ENCODE data around the gene EEF1AKMT4.
A peak's percentile ranks its signal among the peaks of the same experiment; 100 is the strongest.

The EEF1AKMT4 gene

GRCh38 chr3:184250167-184250828, 826 bp downstream of the EEF1AKMT4 start:
- Histone ChIP-seq H3K4me2 (ENCODE audit: low read length) (peak overlapping the region; percentile 100), H3K9me3 (replicated peaks; ENCODE audit: low read length) (no peaks in the 10 kb centered on the region), H3K9ac (ENCODE audit: low read depth, low read length) (peak overlapping the region; percentile 80), H3K36me3 (ENCODE audit: insufficient read depth, low read length) (peaks cover 4% of the 10 kb centered on the region), H3K4me1 (ENCODE audit: control insufficient read depth, insufficient read depth, low read length) (peaks cover 3% of the 10 kb centered on the region), H3K27me3 (ENCODE audit: control insufficient read depth, insufficient read depth, low read length) (no peaks in the 10 kb centered on the region), H3K4me3 (ENCODE audit: low read length) (peak overlapping the region; percentile 99)

DNA sequence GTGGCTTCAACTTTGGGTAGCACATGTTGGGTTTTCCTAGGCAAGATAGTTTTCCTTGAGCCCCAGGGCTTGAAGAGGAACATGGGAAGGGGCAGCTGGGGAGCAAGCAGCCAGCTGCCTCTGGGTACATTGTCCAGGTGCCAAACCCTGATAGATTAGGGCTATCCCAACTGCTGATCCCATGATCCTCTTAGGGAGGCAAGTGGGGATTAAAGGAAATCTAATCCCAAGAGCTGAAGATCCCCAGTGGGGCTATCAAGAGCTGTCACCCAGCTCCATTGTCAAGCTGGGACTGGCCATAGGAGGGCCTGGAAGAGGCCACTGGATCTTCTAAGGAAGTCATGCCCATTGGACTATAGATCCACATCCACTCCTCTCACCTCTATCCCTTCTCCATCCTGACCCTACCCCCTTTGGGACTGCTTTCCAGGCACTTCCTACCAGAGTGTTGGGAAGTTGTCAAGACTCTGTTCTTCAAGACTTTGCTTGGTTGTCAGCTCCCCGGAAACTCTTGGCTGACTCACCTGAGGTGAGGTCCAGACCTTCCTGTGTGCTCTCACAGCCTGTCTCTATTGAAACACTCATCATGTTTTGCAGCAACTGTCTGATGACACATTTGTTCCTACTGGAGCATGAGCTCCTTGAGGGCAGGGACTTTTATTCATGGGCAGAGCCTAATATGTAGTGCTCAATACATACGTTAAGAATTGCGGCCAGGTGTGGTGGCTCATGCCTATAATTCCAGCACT, 6.0 kb downstream of the EEF1AKMT4 start:
- Histone ChIP-seq H3K4me1 (ENCODE audit: control insufficient read depth, insufficient read depth, low read length) (peaks cover 6% of the 10 kb centered on the region), H3K27me3 (ENCODE audit: control insufficient read depth, insufficient read depth, low read length) (peaks cover 8% of the 10 kb centered on the region), H3K9me3 (replicated peaks; ENCODE audit: low read length) (no peaks in the 10 kb centered on the region)

DNA sequence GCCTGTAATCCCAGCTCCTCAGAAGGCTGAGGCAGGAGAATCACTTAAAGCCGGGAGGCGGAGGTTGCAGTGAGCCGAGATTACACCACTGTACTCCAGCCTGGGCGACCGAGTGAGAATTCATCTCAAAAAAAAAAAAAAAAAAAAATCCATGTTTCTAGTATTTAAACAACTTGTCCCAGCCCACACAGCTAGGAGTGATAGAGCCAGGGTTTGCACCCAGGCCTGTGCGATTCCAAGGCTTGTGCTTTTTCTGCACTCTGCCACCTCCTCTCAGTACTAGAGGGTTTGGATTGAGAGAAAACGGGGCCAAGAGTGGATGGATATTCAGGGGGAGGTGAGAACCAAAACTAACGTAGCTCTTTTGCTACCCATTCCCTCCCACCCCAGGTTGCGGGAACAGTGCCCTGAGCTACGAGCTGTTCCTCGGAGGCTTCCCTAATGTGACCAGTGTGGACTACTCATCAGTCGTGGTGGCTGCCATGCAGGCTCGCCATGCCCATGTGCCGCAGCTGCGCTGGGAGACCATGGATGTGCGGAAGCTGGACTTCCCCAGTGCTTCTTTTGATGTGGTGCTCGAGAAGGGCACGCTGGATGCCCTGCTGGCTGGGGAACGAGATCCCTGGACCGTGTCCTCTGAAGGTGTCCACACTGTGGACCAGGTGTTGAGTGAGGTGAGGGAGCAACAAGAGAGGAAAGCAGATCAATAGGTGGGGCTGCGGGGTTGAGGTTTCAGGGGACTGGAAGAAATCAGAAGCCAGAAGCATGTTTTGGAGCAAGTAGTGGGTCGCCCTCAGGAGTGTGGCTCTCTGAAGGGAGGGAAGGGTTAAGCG, 7.8 kb downstream of the EEF1AKMT4 start:
- Histone ChIP-seq H3K27me3 (ENCODE audit: control insufficient read depth, insufficient read depth, low read length) (peaks cover 15% of the 10 kb centered on the region), H3K9me3 (replicated peaks; ENCODE audit: low read length) (no peaks in the 10 kb centered on the region), H3K4me3 (ENCODE audit: low read length) (no peak overlapping the region), H3K9ac (ENCODE audit: low read depth, low read length) (no peak overlapping the region), H3K4me1 (ENCODE audit: control insufficient read depth, insufficient read depth, low read length) (peaks cover 19% of the 10 kb centered on the region), H3K4me2 (ENCODE audit: low read length) (no peak overlapping the region), H3K36me3 (ENCODE audit: insufficient read depth, low read length) (no peaks in the 10 kb centered on the region)

More for the DNA sequence above, 6.0 kb downstream of the EEF1AKMT4 start:
- Histone ChIP-seq H3K9ac (ENCODE audit: low read depth, low read length) (no peak overlapping the region), H3K4me3 (ENCODE audit: low read length) (no peak overlapping the region), H3K4me2 (ENCODE audit: low read length) (no peak overlapping the region), H3K36me3 (ENCODE audit: insufficient read depth, low read length) (no peaks in the 10 kb centered on the region)

DNA sequence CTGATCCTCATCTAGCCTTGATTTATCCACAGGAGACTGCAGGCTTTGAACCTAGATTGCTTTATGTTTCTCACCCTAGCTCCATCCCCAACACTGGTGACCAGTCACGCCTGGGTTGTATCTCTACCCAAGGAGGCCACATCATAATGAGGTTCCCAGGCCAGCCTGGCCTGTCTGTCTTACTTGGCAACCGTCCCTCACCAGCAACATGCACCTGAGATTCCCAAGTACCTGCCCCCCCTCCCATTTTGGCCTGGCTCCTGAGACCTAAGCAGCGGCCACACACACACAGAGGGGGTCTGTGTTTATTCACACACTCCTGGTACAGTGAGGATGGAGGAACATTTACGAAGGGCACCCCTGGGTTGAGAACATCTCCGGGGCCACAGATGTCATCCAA, 9.5 kb downstream of the EEF1AKMT4 start:
- Histone ChIP-seq H3K4me3 (ENCODE audit: low read length) (no peak overlapping the region), H3K9ac (ENCODE audit: low read depth, low read length) (no peak overlapping the region), H3K4me2 (ENCODE audit: low read length) (no peak overlapping the region), H3K9me3 (replicated peaks; ENCODE audit: low read length) (no peaks in the 10 kb centered on the region), H3K27me3 (ENCODE audit: control insufficient read depth, insufficient read depth, low read length) (peaks cover 22% of the 10 kb centered on the region), H3K36me3 (ENCODE audit: insufficient read depth, low read length) (no peaks in the 10 kb centered on the region), H3K4me1 (ENCODE audit: control insufficient read depth, insufficient read depth, low read length) (peaks cover 19% of the 10 kb centered on the region)

GRCh38 chr3:184259396-184259877, 10.0 kb downstream of the EEF1AKMT4 start:
- Histone ChIP-seq H3K36me3 (ENCODE audit: insufficient read depth, low read length) (no peaks in the 10 kb centered on the region), H3K4me1 (ENCODE audit: control insufficient read depth, insufficient read depth, low read length) (peaks cover 19% of the 10 kb centered on the region), H3K4me2 (ENCODE audit: low read length) (no peak overlapping the region), H3K4me3 (ENCODE audit: low read length) (no peak overlapping the region), H3K9me3 (replicated peaks; ENCODE audit: low read length) (no peaks in the 10 kb centered on the region), H3K27me3 (ENCODE audit: control insufficient read depth, insufficient read depth, low read length) (peaks cover 23% of the 10 kb centered on the region), H3K9ac (ENCODE audit: low read depth, low read length) (no peak overlapping the region)

DNA sequence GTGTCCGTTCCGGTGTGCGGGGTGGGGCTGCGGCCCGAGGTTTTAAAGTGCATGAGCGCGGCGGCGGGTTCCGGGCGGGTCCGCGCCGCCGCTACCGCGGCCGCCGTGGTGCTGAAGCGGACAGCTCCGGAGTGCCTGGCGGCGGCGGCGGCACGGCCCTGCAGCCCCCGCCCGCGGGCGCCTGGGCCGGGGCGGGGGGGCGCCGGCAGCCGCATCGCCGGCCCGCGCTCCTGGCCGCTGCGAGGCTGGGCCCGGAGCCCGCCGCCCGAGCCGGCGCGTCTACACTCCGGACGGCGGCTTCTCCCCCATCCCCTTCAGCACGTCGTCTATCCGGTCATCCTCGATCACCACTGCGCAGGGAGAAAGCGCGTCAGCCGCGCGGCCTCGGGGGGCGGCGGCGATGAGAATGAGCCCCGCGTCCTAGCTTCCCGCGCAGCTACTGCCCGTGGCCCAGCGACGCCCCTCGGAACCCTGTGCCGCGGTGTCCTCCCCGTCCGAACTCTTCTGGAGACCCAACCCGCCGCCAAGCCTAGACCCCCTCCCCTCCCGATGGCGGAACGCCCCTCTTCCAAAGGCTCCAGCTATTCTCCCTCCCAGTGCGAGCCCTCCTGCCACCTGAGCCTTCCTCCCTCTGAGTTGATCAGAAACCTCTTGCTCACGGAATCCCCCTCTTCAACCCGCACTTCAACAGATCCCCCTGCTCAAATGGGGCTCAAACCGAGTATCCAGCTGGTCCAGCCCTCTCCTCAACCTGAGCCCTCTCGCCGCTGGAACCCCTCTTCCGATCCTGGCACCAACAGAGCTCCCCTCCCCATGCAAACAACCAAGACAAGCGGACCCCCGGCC, 10.6 kb downstream of the EEF1AKMT4 start:
- Histone ChIP-seq H3K9ac (ENCODE audit: low read depth, low read length) (no peak overlapping the region), H3K4me1 (ENCODE audit: control insufficient read depth, insufficient read depth, low read length) (peaks cover 19% of the 10 kb centered on the region)

GRCh38 chr3:184260724-184261269, 11.3 kb downstream of the EEF1AKMT4 start:
- peak overlapping the region; percentile 65 for H3K4me3 ChIP-seq (ENCODE audit: low read length)
- H3K9ac ChIP-seq (ENCODE audit: low read depth, low read length), result no peak overlapping the region

More for the DNA sequence above, 10.6 kb downstream of the EEF1AKMT4 start:
- peak overlapping the region; percentile 80 for H3K4me2 ChIP-seq (ENCODE audit: low read length)
- peaks cover 26% of the 10 kb centered on the region for H3K27me3 ChIP-seq (ENCODE audit: control insufficient read depth, insufficient read depth, low read length)
- peak overlapping the region; percentile 65 for H3K4me3 ChIP-seq (ENCODE audit: low read length)
- H3K36me3 ChIP-seq (ENCODE audit: insufficient read depth, low read length), result no peaks in the 10 kb centered on the region
- no peaks in the 10 kb centered on the region for H3K9me3 ChIP-seq (replicated peaks; ENCODE audit: low read length)

DNA sequence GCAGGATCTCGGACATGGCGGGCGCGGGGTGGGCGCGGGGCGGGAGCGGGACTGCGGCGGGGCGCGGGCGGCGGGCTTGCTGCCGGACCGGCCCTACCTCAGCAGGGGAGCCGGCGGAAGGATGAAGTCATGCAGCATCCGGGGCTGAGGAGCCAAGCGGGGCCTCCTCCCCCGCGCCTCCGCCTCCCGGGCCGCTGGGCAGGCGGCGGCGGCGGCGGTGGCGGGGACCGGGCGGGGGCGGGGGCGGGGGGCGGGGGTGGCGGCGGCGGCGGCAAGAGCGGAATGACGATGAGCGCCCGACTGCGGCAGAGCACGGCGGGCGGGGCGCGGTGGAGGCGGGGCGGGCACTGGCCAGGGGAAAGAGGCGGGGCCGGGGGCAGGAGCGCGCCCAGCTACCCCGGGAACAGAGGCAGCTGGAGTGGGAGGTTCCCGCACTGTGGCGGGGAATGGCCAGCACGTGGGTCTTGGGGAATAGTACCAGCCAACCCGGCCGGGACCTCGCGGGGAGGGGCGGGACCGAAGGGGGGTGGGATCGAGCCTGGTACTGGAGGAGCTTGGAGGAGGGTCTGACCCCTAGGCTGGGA, 11.9 kb downstream of the EEF1AKMT4 start, which contains the start of gene CAMK2N2:
Gene CAMK2N2, minus strand, starts transcription at position 284 of the 584 bp plus-strand sequence. Its CDS starts 268 bp downstream, at position 16.
- Histone ChIP-seq H3K9me3 (replicated peaks; ENCODE audit: low read length) (no peaks in the 10 kb centered on the region), H3K4me1 (ENCODE audit: control insufficient read depth, insufficient read depth, low read length) (peaks cover 19% of the 10 kb centered on the region), H3K4me3 (ENCODE audit: low read length) (peak within 1 kb of the TSS; percentile 76), H3K9ac (ENCODE audit: low read depth, low read length) (peak within 1 kb of the TSS; percentile 3), H3K4me2 (ENCODE audit: low read length) (peak within 1 kb of the TSS; percentile 85), H3K36me3 (ENCODE audit: insufficient read depth, low read length) (no peaks in the 10 kb centered on the region), H3K27me3 (ENCODE audit: control insufficient read depth, insufficient read depth, low read length) (peaks cover 26% of the 10 kb centered on the region)

More at GRCh38 chr3:184260724-184261269, 11.3 kb downstream of the EEF1AKMT4 start:
- Histone ChIP-seq H3K27me3 (ENCODE audit: control insufficient read depth, insufficient read depth, low read length) (peaks cover 26% of the 10 kb centered on the region), H3K36me3 (ENCODE audit: insufficient read depth, low read length) (no peaks in the 10 kb centered on the region), H3K4me2 (ENCODE audit: low read length) (peak overlapping the region; percentile 80), H3K4me1 (ENCODE audit: control insufficient read depth, insufficient read depth, low read length) (peaks cover 19% of the 10 kb centered on the region), H3K9me3 (replicated peaks; ENCODE audit: low read length) (no peaks in the 10 kb centered on the region)

GRCh38 chr3:184261854-184262763, 12.6 kb downstream of the EEF1AKMT4 start:
- Histone ChIP-seq H3K9ac (ENCODE audit: low read depth, low read length) (peak overlapping the region; percentile 3), H3K4me3 (ENCODE audit: low read length) (peak overlapping the region; percentile 76), H3K9me3 (replicated peaks; ENCODE audit: low read length) (no peaks in the 10 kb centered on the region)

More at GRCh38 chr3:184261854-184262763, 12.6 kb downstream of the EEF1AKMT4 start:
- Histone ChIP-seq H3K27me3 (ENCODE audit: control insufficient read depth, insufficient read depth, low read length) (peaks cover 26% of the 10 kb centered on the region), H3K36me3 (ENCODE audit: insufficient read depth, low read length) (no peaks in the 10 kb centered on the region), H3K4me1 (ENCODE audit: control insufficient read depth, insufficient read depth, low read length) (peaks cover 19% of the 10 kb centered on the region), H3K4me2 (ENCODE audit: low read length) (peak overlapping the region; percentile 85)

All from skeletal muscle satellite cell (primary cell).